Measurements from ENCODE around the gene PLEKHH1. TPM values are rescaled to one million over a fixed set of nuclear protein-coding genes. Genes with fewer than 3 reads are reported as not detected.

PLEKHH1 gene
- total and polyA plus RNA-seq, 2 of the 8 experiments (the other 6 are each of a cell fraction or from before 2014, with no cell fraction given): 28.3 to 33.3 TPM

DNA sequence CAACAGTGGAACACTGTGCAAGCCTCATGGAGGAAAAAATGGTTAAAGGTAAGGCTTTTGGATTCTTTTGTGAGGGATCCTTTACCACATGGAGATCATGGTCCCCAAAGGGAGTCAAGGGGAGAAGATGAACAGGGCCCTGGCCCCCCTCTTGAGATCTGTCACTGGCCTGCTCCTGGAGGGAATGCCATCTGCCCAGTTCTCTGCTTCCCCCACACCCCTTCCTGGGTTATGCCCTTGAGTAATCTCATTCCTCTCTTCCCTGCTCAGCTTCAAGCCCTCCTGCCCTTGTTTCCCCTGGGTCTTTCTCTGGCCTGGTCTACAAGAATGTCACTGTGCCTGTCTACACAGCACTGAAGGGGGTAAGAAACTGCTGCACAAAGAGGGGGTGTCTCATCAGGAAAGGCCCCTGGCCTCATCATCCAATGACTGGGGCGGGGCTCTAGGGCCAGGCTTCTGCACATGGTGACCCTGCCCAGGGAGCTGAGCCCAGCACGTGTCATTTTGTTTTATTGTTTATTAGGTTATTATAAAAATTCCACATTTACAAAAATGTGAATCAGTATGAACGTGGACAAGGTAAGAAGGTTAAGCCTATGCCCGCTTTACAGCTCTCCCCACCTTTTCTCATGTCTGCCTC, 36.7 kb downstream of the PLEKHH1 start:
- Histone ChIP-seq H3K14ac (ENCODE audit: insufficient read length) (no peak overlapping the region), H3K23ac (ENCODE audit: insufficient read length) (no peak overlapping the region), H3K36me3 (ENCODE audit: control insufficient read depth in 2 of 4, insufficient read depth in 4 of 4, low read length in 3 of 4) (0 out of 8 replicates have a peak, but pooled peaks cover 0 to 3% (median 0%) of the 10 kb centered on the region in 4 experiments), H3K27me3 (replicated peaks in 1 of 4; ENCODE audit: control insufficient read depth in 3 of 4, extremely low read depth in 1 of 4, insufficient read depth in 3 of 4, low read length in 3 of 4) (peaks cover 0 to 2% (median 0%) of the 10 kb centered on the region in 4 experiments; a peak in 1 of 7 replicates), H4K5ac (ENCODE audit: insufficient read length, low read depth, low read length) (no peak overlapping the region), H2BK15ac (ENCODE audit: low read length) (no peak overlapping the region), H3K18ac (ENCODE audit: extremely low read depth, low read length) (no peak overlapping the region), H3K4ac (replicated peaks; ENCODE audit: insufficient read length, low read depth, low read length) (no peak overlapping the region), H2AFZ (ENCODE audit: low read length) (no peak overlapping the region), H3K56ac (replicated peaks; ENCODE audit: insufficient read length, low read depth, low read length) (no peak overlapping the region), H3K9ac (replicated peaks in 1 of 4; ENCODE audit: extremely low read depth in 1 of 4, low read depth in 3 of 4, low read length in 3 of 4) (no peak overlapping the region), H3K4me3 (ENCODE audit: extremely low read depth in 1 of 4, insufficient read depth in 2 of 4, low read depth in 3 of 4, low read length in 4 of 4) (no peak overlapping the region), H3K79me2 (ENCODE audit: control insufficient read depth in 1 of 2, insufficient read depth in 2 of 2, low read length in 2 of 2) (no peaks in the 10 kb centered on the region), H4K20me1 (replicated peaks in 1 of 2; ENCODE audit: control insufficient read depth in 1 of 2, insufficient read depth in 2 of 2, low read length in 2 of 2) (peaks cover 2 to 3% of the 10 kb centered on the region in 2 experiments), H4K91ac (replicated peaks; ENCODE audit: insufficient read length, low read length) (no peak overlapping the region), H3K4me2 (ENCODE audit: insufficient read depth in 1 of 2, low read depth in 2 of 2, low read length in 2 of 2) (no peak overlapping the region), H3K27ac (ENCODE audit: low read depth, low read length) (no peak overlapping the region; the same call in 1 of the 2 replicates), H2AK5ac (ENCODE audit: low read depth, low read length) (no peak overlapping the region), H4K8ac (ENCODE audit: extremely low read depth, insufficient read depth, low read length) (no peak overlapping the region), H2BK12ac (ENCODE audit: low read depth, low read length) (no peak overlapping the region), H2BK5ac (ENCODE audit: low read depth, low read length) (no peak overlapping the region), H3K79me1 (ENCODE audit: low read depth, low read length) (no peaks in the 10 kb centered on the region), H3K9me3 (ENCODE audit: insufficient read depth in 2 of 2, low read depth in 1 of 2, low read length in 1 of 2) (no peaks in the 10 kb centered on the region), H3K23me2 (ENCODE audit: low read depth, low read length) (no peaks in the 10 kb centered on the region), H2BK20ac (ENCODE audit: low read length) (no peak overlapping the region), H2BK120ac (replicated peaks; ENCODE audit: low read depth, low read length) (no peak overlapping the region), H3K4me1 (replicated peaks in 1 of 4; ENCODE audit: control insufficient read depth in 3 of 4, insufficient read depth in 4 of 4, low read length in 3 of 4) (no peaks in the 10 kb centered on the region)
- ChIA-PET CTCF (ENCODE audit: partially characterized antibody) (interaction anchor here (0.7 to 28.8 kb wide), 16 partner anchors 13 to 178 kb away, joined by 3 to 924 read pairs (median 8); partner anchors contain the start of genes ARG2, PIGH, PLEK2 and PLEKHH1), POLR2A (ENCODE audit: partially characterized antibody) (interaction anchor here (1.2 to 2.8 kb wide), 3 partner anchors 28 to 50 kb away, joined by 3 to 10 read pairs (median 9); partner anchors contain the start of genes ARG2 and PLEKHH1)
- WGBS, 2 experiments (ENCODE audit: extremely low coverage in 1 of 2, insufficient coverage in 1 of 2, insufficient read length in 1 of 2, insufficient replicate concordance in 2 of 2, low coverage in 1 of 2, low lambda C conversion rate in 2 of 2, missing lambda C conversion rate in 1 of 2): 85% methylated on average over 4 of the region's 4 CpGs; no CpG with 5 or more reads in 1 of the 2 experiments
- no peak for FAIRE-seq
- DNase-seq (ENCODE audit: low read depth in 1 of 2, low spot score in 2 of 2): no peak
- TF ChIP-seq KDM5A (IDR thresholded peaks at IDR 0.05; ENCODE audit: low read length) (no peak), CBX8 (IDR thresholded peaks at IDR 0.05; ENCODE audit: borderline replicate concordance, low read depth, low read length) (no peak), RBBP5 (IDR thresholded peaks at IDR 0.05; ENCODE audit: borderline replicate concordance, low read depth, low read length) (no peak), SAP30 (IDR thresholded peaks at IDR 0.05; ENCODE audit: insufficient read depth, insufficient replicate concordance, low read length) (no peak), NANOG (IDR thresholded peaks at IDR 0.05; ENCODE audit: insufficient read depth, low read depth, low read length, poor library complexity, severe bottlenecking) (no peak)
